ENCODE results near the gene PAPPA2.
"Not testable (repeated sequence)": the region's sequence is repeated elsewhere in the genome, so short reads cannot be mapped to it uniquely, and the experiment has no call there.

Gene PAPPA2

DNA sequence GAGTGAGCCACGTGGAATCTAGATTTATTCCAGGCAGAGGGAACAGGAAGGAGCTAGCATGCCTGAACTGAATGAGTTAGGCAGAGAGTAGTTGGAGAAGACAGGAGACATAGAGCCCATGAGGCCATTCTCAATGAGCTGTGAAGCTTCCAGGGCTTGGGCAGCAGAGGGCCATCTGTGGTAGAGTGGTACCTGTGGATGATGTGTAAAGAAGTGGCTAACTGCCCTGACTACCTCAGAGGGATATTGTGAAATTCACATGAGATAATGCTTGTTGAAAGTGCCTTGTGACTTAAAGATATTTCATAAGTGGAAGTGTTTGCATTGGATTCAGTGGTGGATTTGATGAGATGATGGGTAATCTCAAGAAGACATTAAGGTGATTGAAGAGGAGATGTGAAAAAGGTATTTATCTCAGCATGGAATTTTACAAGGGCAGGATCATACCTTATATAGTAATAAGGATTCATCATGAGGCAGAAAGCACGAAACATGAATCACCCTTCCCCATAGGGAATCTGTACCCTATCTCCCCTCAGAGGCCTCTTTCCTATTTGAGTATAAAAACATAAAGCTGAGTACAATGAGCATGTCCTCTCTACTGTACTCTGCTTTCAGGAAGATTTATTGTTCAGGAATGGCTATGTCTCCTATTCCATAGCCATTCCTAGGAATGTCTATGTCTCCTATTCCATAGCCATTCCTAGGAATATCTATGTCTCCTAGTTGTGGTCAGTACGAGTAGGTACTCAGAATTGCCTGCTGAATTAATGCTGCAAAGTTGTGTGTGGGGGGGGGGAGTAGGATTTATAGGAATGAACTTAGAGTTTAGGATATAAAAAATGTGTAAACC, 146.8 kb downstream of the PAPPA2 start:
- TF ChIP-seq, protein P1, sequence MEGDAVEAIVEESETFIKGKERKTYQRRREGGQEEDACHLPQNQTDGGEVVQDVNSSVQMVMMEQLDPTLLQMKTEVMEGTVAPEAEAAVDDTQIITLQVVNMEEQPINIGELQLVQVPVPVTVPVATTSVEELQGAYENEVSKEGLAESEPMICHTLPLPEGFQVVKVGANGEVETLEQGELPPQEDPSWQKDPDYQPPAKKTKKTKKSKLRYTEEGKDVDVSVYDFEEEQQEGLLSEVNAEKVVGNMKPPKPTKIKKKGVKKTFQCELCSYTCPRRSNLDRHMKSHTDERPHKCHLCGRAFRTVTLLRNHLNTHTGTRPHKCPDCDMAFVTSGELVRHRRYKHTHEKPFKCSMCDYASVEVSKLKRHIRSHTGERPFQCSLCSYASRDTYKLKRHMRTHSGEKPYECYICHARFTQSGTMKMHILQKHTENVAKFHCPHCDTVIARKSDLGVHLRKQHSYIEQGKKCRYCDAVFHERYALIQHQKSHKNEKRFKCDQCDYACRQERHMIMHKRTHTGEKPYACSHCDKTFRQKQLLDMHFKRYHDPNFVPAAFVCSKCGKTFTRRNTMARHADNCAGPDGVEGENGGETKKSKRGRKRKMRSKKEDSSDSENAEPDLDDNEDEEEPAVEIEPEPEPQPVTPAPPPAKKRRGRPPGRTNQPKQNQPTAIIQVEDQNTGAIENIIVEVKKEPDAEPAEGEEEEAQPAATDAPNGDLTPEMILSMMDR (IDR thresholded peaks at IDR 0.05; ENCODE audit: low read depth, low read length) = no peak
- no peak for DNase-seq (ENCODE audit: extremely low read depth, low read depth)

DNA sequence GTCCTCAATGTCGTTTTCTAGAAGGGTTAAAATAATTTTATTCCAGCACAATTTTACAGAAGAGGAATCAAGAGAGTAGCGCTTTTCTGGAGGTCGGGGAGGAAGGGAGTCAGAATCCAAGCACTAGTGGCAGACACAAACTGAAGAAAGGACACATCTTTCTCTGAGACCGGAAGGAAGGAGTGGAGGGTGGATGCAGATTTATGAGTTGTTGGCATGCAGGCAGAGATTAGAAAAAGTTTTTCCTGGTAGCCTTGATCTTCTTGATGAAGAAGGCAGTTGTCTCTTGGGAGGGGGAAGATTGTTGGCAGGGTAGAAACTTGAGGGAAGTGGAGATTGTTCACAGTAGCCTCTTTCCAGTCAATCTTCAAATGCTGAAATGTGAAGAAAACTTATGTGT, 149.8 kb downstream of the PAPPA2 start:
- no peak for DNase-seq (ENCODE audit: extremely low read depth, low read depth)
- TF ChIP-seq, protein P1 (IDR thresholded peaks at IDR 0.05; ENCODE audit: low read depth, low read length) = no peak

DNA sequence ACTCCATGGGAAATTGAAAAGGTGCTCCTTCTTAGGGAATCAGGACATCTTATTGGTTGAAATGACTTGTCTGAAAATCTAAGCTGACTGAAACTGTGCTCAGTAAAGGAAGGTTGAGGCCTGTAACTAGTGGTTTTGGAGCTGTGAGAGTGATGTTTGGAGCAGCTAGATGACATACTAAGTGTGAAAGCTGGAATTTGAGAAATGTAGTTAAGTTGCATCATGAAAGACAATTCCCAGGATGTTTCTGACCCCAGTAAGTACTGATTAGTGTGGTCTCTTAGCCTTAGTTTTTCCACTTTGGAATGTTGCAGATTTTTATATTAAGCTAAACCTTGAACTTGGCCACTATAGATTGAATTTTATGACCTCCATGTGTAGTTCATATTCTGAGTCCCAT, 154.9 kb downstream of the PAPPA2 start:
- TF ChIP-seq, protein P1 (IDR thresholded peaks at IDR 0.05; ENCODE audit: low read depth, low read length) = no peak
- DNase-seq (ENCODE audit: extremely low read depth, low read depth) = no peak

DNA sequence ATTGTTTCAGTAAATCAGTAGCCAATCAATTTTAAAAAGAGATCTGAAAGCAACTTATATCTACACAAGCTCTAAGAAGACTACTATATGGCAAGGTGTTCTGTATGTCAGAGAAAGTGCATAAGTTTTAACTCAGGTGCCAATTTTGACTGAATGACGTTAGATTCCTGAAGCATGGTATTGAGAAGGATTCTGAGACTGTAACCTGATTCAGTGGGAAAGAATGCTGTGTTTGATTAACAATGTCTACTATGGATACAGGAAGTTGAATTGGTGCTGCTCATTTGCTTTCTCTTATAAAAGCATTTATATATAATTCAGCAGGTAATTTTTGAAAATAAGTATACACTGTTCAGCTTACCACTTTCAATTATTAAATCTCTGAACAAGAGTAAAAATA, 156.3 kb downstream of the PAPPA2 start:
- DNase-seq (ENCODE audit: extremely low read depth, low read depth) = no peak
- TF ChIP-seq, protein P1 (IDR thresholded peaks at IDR 0.05; ENCODE audit: low read depth, low read length) = no peak

DNA sequence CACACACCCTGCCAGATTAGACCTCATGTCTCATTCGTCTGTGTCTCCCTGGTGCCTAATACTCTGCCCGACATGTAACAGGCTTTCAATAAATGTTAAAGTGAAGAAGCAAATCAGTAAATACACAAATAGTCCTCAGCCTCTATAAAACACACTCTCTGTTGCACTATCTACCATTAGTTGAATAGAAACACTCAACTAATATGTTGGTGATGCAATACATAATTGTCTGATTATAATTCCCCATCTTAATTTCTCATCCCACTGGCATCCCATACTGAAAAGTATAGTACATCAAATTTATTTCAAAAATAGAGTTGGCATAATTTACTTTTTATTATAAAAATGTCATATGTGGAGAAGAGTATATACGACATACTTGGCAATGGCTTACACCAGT, 162.4 kb downstream of the PAPPA2 start:
- no peak for DNase-seq (ENCODE audit: extremely low read depth, low read depth)
- TF ChIP-seq, protein P1 (IDR thresholded peaks at IDR 0.05; ENCODE audit: low read depth, low read length) = no peak

DNA sequence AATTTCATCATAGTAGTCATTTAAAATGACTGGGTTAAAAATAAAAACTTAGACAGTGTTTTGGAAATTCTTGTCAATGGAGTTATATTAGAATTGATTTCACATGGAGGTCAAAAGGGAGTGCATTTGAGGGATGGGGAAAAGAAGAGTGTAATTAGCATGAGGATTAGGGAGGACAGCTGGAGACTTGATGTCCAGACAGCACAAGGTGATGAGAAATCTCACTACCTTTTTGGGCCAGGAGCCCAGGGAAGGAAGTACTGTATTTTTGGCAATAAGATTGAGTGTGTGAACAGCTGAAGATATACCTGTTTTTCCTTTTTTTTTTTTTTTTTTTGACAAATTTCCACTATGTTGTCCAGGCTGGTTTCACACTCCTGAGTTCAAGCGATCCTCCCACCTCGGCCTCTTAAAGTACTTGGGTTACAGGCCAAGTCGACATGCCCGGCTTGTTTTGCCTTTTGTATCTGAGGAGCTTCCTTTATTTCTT, 163.6 kb downstream of the PAPPA2 start:
- TF ChIP-seq, protein P1 (IDR thresholded peaks at IDR 0.05; ENCODE audit: low read depth, low read length) = no peak
- DNase-seq (ENCODE audit: extremely low read depth, low read depth) = no peak

DNA sequence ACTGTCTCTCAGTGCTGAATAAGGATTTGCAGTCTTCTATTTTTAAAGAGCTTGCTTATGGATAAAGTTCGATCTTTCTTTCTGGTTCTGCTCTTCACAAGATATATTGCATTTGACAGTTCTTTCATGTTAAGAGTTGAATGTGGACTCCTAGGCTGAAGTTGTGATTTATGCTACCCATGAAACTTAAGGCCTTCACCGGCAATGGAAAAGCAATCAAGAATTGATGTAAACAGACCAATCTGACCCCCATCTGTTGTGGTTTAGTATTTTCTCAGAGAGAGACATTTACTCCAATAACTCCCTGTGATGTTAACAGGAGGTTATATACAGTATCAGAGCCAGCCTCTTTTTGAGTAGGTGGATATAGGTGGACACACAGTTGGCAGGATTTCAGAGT, 165.8 kb downstream of the PAPPA2 start:
- TF ChIP-seq, protein P1 (IDR thresholded peaks at IDR 0.05; ENCODE audit: low read depth, low read length) = no peak

DNA sequence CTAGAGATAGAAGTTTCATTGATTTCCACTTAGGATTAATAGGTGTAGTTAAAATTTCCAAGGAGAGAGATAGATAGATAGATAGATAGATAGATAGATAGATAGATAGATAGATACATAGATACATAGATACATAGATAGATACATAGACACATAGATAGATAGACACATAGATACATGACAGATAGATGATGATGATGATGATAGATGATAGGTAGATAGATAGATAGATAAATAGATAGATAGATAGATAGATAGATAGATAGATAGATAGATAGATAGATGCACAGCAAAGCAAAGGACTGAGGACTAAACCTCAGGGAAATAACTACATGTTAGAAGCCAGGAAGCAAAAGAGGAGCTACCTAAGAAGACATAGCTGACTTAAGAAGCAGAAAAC, 171.8 kb downstream of the PAPPA2 start:
- DNase-seq (ENCODE audit: extremely low read depth, low read depth) = not testable (repeated sequence)

More for the DNA sequence above, 165.8 kb downstream of the PAPPA2 start:
- DNase-seq (ENCODE audit: extremely low read depth, low read depth) = no peak

Measured in AG09319 (cell line).